CD14-positive monocyte (primary cell): Measurements from ENCODE around the gene HLA-F. TPM values are rescaled to one million over a fixed set of nuclear protein-coding genes. Genes with fewer than 3 reads are reported as not detected.

ENCODE experiments used
- DNase-seq, 3 donors: peaks; one replicate each; pipeline ENCODE4 v3.0.0-alpha.2; 2011 to 2022
- H2AFZ ChIP-seq: 2 replicates; pipeline ENCODE4 v1.6.0; 2012; ENCODE audit warnings: mild to moderate bottlenecking, low read depth, low read length, inconsistent platforms; ENCODE audit not compliant: insufficient read depth, poor library complexity, severe bottlenecking
- H3K27ac ChIP-seq, 2 donors: 1 replicate in 1 of 2; 2 replicates in 1 of 2; pipeline ENCODE4 v1.5.1; 2012 to 2013; ENCODE audit warnings: low read length in 2 of 2, control low read depth in 1 of 2, inconsistent platforms in 1 of 2, low read depth in 1 of 2, mild to moderate bottlenecking in 1 of 2
- H3K27me3 ChIP-seq, 2 donors: one replicate each; pipeline versions ENCODE4 v1.6.0 to v1.6.1; 2011 to 2013; ENCODE audit warnings: low read length in 2 of 2; ENCODE audit not compliant: control insufficient read depth in 2 of 2, insufficient read depth in 2 of 2
- H3K36me3 ChIP-seq, 2 donors: replicated peaks in 1 of 2; 1 replicate in 1 of 2; 2 replicates in 1 of 2; pipeline versions ENCODE4 v1.5.1 to v1.6.1; 2012 to 2013; ENCODE audit warnings: low read length in 2 of 2, control low read depth in 1 of 2, inconsistent platforms in 1 of 2, mild to moderate bottlenecking in 1 of 2; ENCODE audit not compliant: insufficient read depth in 2 of 2, control insufficient read depth in 1 of 2
- H3K4me1 ChIP-seq, 2 donors: 1 replicate in 1 of 2; 2 replicates in 1 of 2; pipeline versions ENCODE4 v1.5.1 to v1.6.1; 2012 to 2013; ENCODE audit warnings: low read length in 2 of 2, control low read depth in 1 of 2, inconsistent platforms in 1 of 2, mild to moderate bottlenecking in 1 of 2, moderate library complexity in 1 of 2; ENCODE audit not compliant: insufficient read depth in 2 of 2, control insufficient read depth in 1 of 2
- H3K4me2 ChIP-seq: replicated peaks from 2 replicates; pipeline ENCODE3; 2012; ENCODE audit warnings: low read length, moderate library complexity, mild to moderate bottlenecking; ENCODE audit not compliant: poor library complexity, severe bottlenecking; ENCODE audit errors: extremely low read depth
- H3K4me3 ChIP-seq, 3 experiments: fragments of 200-600 bp in 1 of 3; sonication (generic) in 1 of 3; replicated peaks in 1 of 3; 1 replicate in 2 of 3; 2 replicates in 1 of 3; pipeline ENCODE4 v1.5.1; 2011 to 2013; ENCODE audit warnings: low read length in 3 of 3, mild to moderate bottlenecking in 3 of 3, control low read depth in 2 of 3, low read depth in 2 of 3, inconsistent platforms in 1 of 3, moderate library complexity in 1 of 3
- H3K79me2 ChIP-seq: 2 replicates; pipeline ENCODE4 v1.6.0; 2012; ENCODE audit warnings: mild to moderate bottlenecking, control low read depth, inconsistent platforms, low read length, moderate library complexity; ENCODE audit not compliant: insufficient read depth
- H3K9ac ChIP-seq: 2 replicates; pipeline ENCODE4 v1.6.0; 2017; ENCODE audit warnings: low read length, mild to moderate bottlenecking; ENCODE audit not compliant: insufficient read depth, poor library complexity, severe bottlenecking
- H3K9me3 ChIP-seq, 2 donors: replicated peaks in 1 of 2; 1 replicate in 1 of 2; 2 replicates in 1 of 2; pipeline versions ENCODE4 v1.5.1 to v1.6.1; 2012 to 2013; ENCODE audit warnings: low read length in 2 of 2, control low read depth in 1 of 2; ENCODE audit not compliant: control insufficient read depth in 1 of 2, insufficient read depth in 1 of 2
- H4K20me1 ChIP-seq: 2 replicates; pipeline ENCODE4 v1.6.0; 2012; ENCODE audit warnings: mild to moderate bottlenecking, low read length, control low read depth, moderate library complexity; ENCODE audit not compliant: insufficient read depth
- H3K27ac Mint-ChIP-seq, 7 donors: one replicate each; pipeline ENCODE4 v1.8.0; 2020; ENCODE audit warnings: mild to moderate bottlenecking in 7 of 7, mixed read lengths in 7 of 7, moderate library complexity in 6 of 7, inconsistent platforms in 2 of 7
- H3K27me3 Mint-ChIP-seq, 3 donors: one replicate each; pipeline ENCODE4 v1.8.0; 2021 to 2022; ENCODE audit warnings: low read depth in 3 of 3, mild to moderate bottlenecking in 3 of 3, mixed read lengths in 3 of 3, moderate library complexity in 3 of 3, inconsistent platforms in 1 of 3
- H3K36me3 Mint-ChIP-seq, 2 donors: one replicate each; pipeline ENCODE4 v1.8.0; 2020; ENCODE audit warnings: mixed read lengths in 2 of 2, inconsistent platforms in 1 of 2, mild to moderate bottlenecking in 1 of 2
- H3K4me1 Mint-ChIP-seq: one replicate; pipeline ENCODE4 v1.8.0; 2020; ENCODE audit warnings: mild to moderate bottlenecking, mixed read lengths
- H3K4me3 Mint-ChIP-seq, 2 donors: one replicate each; pipeline ENCODE4 v1.8.0; 2020; ENCODE audit warnings: mild to moderate bottlenecking in 2 of 2, mixed read lengths in 2 of 2, moderate library complexity in 1 of 2
- H3K9me3 Mint-ChIP-seq, 7 donors: one replicate each; pipeline ENCODE4 v1.8.0; 2020 to 2022; ENCODE audit warnings: mixed read lengths in 7 of 7, mild to moderate bottlenecking in 6 of 7, moderate library complexity in 6 of 7, inconsistent platforms in 2 of 7
- CTCF ChIP-seq: fragments of 200-600 bp; IDR thresholded peaks from one replicate; pipeline ENCODE4 v1.8.0; 2022; ENCODE audit warnings: antibody characterized with exemption, mild to moderate bottlenecking
- WGBS: methylation state at CpG from one replicate; pipeline ENCODE4 v1.1.5; 2013; ENCODE audit warnings: missing lambda C conversion rate; ENCODE audit not compliant: insufficient coverage; 5-methylcytosine and 5-hydroxymethylcytosine counted together
- intact Hi-C, 2 donors: fragments of 100-400 bp; cut with micrococcal nuclease; formaldehyde crosslinking; loops; one replicate each; pipeline versions ENCODE4 v1.15.0 to v1.15.1; 2023
- polyA plus RNA-seq, 3 donors: library from polyadenylated mRNA; depleted of rRNA in 1 of 3; unstranded in 2 of 3; stranded (reverse) in 1 of 3; fragments of 300-500 nt in 2 of 3; fragments of >200 nt in 1 of 3; fragmentation: Illumina TruSeq in 2 of 3; gene quantifications; 1 replicate in 2 of 3; 2 replicates in 1 of 3; pipeline ENCODE4 v1.2.3, GENCODE V29; 2012 to 2021

The HLA-F gene
- polyA plus RNA-seq, 3 donors = 283 to 816 (median 394) TPM

DNA sequence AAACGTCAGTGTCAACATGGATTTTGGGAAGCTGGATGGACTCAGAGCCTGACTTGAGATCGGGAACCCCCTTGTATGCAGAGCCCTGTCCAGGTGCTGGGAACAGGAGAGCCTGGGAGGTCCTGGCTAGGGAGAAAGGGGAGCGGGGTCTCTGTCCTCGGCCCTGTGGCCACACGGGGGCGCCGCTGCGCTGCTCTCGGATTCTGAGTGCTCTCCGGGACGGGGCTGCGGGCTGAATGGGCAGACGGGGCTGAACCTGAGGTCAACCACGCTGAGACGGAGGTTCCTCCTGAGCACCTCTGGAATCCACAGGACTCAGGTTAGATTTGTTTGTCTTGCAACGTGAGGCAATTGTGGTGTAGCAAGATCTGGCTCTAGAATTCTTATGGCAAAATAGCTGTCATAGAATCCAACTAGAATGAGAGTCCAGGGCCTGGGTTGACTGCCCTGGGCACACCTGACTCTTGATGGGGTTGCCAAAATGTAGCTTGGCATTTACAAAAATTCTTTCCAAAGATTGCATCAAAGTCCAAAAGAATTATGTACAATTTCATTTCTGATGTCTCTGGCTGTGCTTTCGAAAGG is 20.6 kb upstream of the HLA-F start:
- no peak overlapping the region for H3K27ac Mint-ChIP-seq
- no peak overlapping the region for H2AFZ ChIP-seq

More for the DNA sequence above, 20.6 kb upstream of the HLA-F start:
- H3K9ac ChIP-seq = no peak overlapping the region
- intact Hi-C loops = no loop called here
- H3K4me2 ChIP-seq = no peak overlapping the region
- H3K27ac ChIP-seq = no peak overlapping the region
- 38% methylated on average over 17 of the region's 17 CpGs for WGBS
- no peaks in the 10 kb centered on the region for H3K36me3 ChIP-seq
- no peaks in the 10 kb centered on the region for H3K9me3 ChIP-seq
- Mint-ChIP-seq H3K36me3 (no peaks in the 10 kb centered on the region), H3K4me1 (peaks cover 2% of the 10 kb centered on the region), H3K9me3 (peaks cover 0 to 7% (median 0%) of the 10 kb centered on the region in 7 donors), H3K4me3 (peak overlapping the region in 1 of 2 donors; percentile 26), H3K27me3 (peaks cover 21 to 38% (median 32%) of the 10 kb centered on the region in 3 donors)
- peak; percentile 61 for TF ChIP-seq CTCF
- peaks cover 4 to 20% of the 10 kb centered on the region in 2 donors for H3K27me3 ChIP-seq
- H3K79me2 ChIP-seq = no peaks in the 10 kb centered on the region
- DNase-seq = peak; percentile 27 to 73 (median 51)
- no peak overlapping the region for H3K4me3 ChIP-seq
- no peaks in the 10 kb centered on the region for H3K4me1 ChIP-seq
- no peaks in the 10 kb centered on the region for H4K20me1 ChIP-seq
